HG02852 (cell line): Measurements from ENCODE around the gene SPACDR.

ENCODE experiments used
- ATAC-seq: cut with Tn5 transposase; IDR thresholded peaks from one replicate; pipeline ENCODE4 v1.9.1; 2021; ENCODE audit warnings: mild to moderate bottlenecking, moderate library complexity; ENCODE audit not compliant: unreplicated experiment

Gene SPACDR

DNA sequence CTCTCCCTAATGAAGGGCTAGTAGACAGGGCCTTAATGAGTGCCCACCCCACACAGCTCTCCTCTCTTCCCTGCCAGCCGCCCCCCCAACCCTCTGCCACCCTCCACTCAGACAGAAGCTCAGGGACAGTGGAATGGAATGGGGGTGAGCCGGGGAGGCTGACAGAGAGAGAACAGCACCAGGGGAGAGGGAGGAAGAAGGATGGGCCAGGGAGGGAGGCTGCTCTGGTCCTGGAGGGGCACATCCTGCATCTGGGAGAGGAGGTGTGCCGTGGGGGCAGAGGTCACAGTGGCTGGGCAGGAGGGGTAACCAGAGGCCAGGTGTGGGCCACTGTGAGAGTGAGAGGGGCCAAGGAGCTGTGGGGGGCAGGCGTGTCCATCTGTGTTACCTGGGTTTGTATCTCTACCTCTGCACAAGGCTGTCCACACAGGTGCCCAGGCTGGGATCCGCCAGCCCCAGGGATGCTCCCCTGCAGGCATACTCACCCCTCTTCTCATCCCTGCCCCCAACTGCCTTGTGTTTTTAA lies 22.1 kb upstream of the SPACDR start:
- no peak for ATAC-seq

DNA sequence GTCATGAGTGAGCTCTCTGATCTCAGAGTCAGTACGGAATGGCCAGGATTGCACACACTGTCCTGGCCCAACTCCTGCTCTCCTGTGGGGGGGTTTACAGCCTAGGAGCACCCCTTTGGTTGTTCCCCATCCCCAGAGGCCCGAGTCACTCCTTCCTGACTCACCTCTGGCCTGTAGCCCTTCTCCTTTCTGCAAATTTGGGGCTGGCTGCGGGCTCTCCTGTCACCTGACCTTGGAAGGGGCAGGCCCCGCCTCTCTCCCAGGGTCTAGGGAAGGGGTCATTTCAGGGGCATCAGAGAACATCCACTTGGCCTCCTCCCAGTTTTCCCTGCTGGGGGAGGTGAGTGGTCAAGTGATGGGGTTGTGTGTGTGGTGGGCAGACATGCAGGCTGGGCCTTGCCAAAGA lies 21.4 kb upstream of the SPACDR start:
- ATAC-seq, result no peak

DNA sequence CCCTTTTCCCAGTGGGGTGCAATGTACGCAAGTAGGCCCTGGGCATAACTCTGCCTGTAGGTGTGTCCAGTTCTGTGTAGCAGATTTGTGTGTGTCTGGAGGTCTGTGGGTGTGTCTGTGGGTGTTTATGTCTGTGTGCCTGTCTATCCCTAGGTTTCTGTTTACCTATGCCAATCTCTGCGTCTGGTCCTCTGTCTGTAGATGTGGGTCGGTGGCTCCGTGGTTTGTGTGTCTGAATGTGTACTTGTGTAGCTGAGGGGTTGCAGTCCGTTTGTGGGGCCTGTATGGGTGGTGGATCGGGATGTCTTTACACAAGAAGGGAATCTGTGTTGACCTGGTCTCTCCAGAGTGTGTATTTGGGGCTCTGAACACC lies 20.6 kb upstream of the SPACDR start:
- ATAC-seq, result no peak

DNA sequence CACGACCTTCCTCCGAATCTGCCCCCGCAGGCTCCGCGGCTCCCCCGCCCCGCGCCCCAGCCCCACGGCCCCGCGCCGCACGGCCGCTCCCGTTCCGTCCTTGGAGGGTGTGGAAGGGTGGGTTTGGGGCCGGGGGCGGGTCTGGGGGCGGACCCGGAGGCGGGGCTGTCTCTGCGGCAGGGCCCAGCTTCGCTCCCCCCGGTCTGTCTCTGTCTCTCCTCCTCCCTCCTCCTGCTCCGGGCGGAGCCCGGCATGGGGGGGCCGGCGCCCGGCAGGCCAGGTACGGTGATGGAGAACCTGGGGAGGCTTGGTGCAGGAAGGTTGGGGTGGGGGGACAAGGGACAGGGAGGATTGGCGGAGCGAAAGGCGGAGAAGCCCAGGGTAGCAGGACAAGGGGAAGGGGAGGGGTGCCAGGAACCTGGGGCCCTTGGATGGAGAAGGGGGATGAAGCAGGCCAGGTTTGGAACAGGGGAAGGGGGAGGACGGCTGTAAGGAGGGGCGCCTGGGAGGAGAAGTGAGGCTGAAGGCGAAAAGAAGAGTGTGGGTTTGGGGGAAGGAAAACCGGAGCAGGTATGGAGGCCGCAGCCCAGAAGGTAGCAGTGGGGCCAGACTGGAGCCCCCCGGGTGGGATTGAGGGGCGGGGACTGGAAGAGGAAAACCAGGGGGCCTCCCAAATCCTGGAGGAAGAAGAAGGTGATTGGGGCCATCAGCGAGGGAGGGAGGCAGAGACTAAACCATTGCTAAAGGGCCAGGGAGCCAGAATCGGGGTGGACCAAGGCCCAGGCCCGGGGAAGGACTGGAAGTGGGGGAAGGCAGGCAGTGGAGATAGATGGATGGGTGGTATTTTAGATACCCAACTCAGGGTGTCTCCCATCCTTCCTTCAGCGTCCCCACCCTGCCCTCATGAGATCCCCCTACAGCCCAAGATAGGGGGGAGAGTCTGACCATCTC lies 19.9 kb upstream of the SPACDR start, which contains the start of gene NYAP1:
NYAP1 (plus strand) TSS at position 206 of the 951 bp plus-strand sequence. CDS start 1,385 bp downstream, outside the sequence.
- ATAC-seq, result peak; percentile 23

DNA sequence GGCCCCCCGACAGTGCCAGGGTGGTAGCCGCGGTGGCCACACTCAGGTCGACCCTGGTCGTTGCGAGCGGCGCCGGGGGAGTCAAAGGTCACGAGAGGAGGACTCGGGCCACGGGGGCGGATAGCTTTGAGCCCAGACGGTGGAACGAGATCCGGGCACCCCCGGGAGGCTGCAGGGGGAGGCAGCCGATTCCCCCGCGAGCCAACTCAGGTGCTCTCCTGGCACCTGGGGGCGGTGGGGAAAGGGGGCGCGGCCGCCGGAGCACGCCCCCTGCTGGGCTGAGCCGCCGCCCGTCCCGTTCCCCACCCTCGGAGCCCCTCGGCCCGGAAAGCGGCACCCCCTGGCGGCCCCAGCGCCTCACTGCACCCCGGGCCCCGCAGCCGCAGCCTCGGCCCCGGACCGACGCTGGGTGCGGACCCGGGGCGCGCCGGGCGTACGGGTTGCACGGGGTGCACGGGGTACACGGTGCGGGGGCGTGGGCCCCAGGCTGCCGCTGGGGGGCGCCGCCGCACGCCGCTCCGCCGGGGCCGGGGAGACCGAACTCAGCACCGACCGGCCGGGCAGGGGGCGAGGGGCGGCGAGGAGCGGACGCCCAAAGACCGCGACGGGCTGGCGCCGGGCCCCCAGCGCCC lies 19.1 kb upstream of the SPACDR start:
- peak; percentile 40 for ATAC-seq

DNA sequence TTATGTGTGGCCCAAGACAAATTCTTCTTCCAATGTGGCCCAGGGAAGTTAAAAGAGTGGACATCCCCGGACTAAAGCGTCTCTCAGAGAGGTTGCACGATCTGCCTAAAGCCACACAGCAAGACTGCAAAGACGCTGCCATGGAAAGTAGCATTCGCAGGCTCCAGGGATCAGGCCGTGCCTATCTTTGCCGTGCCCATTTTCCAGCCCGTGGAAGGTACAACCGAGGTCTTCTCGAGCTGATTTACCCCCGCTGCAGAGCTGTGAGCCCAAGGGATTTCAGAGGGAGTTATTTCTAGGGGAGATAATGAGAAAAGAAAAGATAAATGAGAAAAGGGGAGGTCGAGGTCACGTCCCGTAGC lies 18.6 kb upstream of the SPACDR start:
- ATAC-seq, result no peak

DNA sequence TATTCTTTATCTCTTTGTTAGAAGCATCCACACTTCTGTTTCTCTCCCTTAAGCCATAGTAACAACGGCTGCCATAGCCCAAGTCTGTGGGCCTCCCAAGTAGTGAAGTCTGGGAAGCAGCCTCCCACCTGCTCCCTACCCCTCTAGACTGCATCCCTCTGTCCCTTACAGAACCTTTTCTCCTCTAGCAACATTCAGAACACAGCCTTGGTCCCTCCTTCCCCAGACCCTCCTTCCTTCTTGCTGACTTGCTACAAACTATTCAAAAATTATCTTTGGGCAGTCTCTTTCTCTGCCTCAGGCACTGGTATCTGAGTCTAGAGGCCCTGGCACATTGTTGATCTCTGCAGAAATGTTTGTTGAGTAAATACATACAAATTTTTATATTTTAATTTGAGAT lies 17.4 kb upstream of the SPACDR start:
- ATAC-seq, result no peak

DNA sequence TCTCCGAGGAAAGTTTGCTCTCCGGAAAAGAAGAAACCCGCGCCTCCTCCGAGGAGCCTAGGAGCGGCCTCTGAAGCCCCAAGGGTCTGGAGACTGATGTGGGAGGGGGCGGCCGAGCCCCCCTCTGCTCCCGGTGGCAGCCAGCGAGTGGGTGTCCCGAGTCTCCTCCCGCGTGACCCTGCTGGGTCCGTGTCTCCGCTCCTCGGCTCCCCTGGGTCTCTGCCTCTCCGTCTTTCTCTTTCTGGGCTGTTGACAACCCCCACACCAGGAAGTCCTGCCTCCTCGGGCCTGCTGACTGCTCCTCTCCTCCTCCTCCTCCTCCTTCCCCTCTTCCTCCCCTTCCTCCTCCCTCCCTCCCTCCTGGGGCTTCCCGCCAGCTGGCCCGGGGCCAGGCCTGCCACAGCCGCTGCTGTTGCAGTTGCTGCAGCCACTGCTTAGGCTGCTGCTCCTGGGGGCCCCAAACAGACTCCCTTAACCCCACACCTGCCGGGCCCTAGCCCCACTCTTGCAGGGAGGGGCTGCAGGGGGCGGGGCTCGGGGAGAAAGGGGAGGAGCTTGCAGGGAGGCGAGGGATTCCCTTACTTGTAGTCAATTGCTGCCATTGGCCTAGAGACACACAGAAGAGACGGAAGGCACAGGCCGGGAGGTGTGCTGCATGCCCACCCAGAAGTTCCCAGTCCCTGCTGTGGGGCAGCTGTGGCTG lies 15.0 kb upstream of the SPACDR start, which contains the start of gene TSC22D4:
TSC22D4 (minus strand) TSS at position 257 of the 703 bp plus-strand sequence. CDS start 1,176 bp downstream, outside the sequence.
- peak; percentile 66 for ATAC-seq

DNA sequence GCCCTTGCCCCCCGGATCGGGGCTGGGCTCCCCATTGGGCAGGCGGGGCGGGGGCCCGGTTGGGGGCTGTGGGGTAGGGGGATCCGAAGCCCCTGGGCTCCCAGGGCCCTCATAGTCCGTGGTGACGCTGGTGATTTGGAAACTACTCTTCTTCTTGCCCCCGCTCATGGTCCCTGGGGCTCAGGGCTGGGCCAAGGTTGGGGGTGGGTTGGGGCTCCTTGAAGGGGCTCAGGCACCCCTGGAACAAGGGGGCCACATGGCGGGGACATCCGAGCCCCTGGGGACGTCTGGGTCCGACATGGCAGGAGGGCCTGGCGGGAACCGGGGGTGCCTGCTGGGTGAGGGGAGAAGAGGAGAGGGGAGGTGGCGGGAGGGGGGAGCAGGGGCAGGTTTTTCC lies 13.8 kb upstream of the SPACDR start:
- ATAC-seq, result no peak

DNA sequence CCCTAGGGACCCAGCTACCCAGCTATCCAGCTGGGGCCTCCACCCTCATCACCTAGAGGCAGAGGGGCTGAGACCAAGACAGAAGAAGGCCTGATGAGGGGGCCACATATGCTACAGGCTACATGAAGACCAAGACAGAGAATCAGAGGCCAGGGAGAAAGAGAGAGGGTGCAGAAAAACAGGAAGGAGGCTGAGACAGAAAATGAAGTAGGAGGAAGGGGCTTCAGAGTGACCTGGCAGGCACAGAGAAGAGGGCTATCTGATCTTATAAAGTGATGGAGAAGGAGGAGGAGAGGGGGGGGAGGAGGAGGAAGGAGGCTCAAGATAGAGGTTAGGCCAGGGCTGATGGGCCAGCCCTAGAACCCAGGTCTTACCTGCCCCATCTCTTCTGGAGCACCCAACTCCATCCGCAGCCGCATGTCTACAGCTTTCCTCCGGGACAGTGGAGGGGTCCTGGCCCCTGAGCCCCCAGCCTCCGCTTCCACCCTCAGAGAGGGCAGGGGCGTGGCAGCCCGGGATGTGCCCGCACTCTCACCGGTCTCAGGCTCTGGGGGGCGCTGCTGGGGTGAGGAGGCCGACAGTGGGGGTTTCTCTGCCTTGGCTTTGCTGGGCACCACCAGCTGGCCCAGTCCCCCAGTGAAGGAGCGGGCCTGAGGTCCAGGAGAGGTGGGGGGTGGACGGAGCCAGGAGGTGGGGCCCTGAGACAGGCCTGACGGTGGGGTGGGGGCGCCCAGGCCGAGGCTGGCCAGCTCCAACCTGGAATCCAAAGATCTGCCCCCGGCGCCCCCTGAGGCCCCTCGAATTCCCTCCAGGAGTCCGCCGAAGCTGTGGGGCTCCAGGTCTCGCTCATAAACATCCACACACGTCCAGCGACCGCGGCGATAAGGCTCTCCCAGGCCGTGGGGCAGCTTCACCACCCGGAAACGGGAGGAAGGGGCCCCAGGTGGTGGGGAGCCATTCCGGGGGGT lies 13.1 kb upstream of the SPACDR start:
- ATAC-seq, result no peak

DNA sequence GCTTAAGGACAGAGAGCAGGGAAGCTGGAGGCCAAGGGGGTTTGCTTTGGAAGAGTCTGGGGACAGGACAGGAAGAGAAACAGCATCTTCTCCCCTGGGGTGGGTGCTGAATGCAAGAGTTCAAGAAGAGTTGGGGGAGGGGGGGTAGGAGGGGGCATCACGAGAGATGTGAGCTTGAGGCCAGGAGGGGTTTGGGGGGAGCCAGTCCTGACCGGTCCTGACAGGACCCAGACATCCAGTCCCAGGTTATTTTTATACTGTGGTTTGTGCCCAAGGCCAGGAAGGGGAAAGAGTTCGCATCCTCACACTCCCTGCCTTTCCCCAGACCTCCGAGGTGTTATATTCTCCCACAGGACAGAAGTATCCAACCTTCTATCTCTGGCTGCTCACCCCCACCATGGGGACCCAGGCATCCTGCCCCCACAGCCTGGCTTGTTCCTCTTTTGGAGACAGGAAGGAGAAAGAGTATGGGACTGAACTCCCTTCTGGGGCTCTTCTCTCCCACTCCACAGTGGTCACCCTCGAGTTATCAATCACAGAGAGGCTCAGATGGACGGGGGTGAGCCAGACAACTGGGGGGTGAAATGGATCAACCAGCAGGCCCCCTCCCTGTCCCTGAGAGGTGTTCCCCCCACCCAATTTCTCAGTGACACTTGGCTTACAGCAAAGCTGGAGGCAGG lies 12.2 kb upstream of the SPACDR start:
- no peak for ATAC-seq

DNA sequence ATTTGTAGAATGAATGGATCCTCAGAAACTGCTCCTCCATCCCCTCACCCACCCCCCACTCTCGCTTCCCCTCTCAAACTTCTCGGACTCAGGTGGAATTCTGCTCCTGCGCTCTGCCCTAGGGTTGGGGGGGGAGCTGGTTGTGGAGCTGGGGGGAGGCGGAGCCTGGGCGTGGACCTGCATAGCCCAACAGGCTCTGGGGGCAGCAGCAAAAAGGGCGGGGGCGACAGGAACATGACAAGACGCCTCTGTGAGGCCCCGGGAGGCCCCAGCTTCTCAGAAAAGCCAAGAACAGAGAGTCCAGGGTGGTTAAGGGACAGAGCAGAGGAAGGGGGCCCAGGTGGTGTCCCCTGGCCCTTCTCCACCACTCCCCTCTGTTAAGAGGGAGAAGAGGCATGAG lies 11.5 kb upstream of the SPACDR start:
- no peak for ATAC-seq

DNA sequence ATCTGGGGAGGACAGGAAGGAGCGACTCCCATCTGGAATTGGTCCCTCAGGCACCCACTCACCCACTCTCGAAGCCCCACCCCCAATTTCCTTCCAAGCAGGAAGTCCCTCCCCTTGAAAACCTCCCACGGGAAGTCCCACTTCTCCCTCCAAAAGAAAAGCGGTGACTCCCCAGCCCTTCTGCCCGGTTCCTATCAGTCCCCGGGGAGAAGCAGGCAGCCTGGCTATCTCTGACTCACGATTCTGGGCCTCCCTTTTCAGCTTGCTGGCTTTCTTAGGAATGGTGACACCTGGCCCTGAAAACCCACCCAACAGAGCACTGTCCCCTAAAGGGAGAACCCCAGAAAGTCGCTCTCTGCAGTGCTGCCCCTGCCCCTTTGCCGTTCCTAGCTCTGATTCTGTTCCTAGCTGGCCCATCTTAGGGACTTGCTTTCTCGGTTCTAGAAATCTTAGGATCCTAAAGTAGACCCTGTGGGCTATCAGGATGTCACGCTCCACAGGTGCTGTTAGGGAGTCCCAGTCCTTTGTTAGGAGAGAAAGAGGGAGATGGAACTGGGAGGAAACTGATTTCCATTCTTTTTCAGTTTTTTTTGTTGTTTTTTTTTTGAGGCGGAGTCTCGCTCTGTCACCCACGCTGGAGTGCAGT lies 8.9 kb upstream of the SPACDR start:
- ATAC-seq, result no peak

DNA sequence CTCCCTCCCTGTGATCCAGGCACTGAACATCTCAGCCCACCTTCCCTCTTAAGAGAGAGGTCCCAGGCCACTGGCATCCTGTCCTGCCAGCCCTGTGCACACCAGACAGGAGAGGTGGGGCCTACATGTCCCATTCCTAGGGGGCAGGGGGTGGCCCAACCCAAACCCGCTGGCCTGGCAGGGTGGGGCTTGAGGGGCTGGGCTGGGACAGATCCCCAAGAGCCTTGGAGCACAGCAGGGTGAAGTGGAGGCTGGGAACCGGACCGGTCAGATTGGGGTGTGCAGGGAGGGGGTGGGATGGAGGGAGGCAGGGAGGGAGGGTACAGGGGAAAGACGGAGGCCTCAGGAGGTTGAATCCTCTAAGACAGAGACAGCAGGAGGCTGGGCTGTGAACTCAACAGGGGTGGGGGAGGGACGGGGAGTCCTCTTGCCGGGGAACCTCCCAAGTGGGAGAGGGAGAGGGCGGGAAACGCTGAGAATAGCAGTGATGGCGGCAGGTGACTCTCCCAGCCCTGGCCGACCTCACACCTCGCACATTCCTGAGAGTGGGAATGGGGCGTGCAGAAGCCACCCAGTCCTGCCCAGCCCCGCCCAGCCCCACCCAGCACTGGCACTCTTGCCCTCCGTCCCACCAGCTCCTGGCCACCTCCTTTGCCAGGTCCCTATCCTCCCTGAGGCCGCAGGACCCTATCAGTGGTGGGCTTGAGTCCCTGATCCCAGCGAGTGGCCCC lies 8.2 kb upstream of the SPACDR start:
- no peak for ATAC-seq

DNA sequence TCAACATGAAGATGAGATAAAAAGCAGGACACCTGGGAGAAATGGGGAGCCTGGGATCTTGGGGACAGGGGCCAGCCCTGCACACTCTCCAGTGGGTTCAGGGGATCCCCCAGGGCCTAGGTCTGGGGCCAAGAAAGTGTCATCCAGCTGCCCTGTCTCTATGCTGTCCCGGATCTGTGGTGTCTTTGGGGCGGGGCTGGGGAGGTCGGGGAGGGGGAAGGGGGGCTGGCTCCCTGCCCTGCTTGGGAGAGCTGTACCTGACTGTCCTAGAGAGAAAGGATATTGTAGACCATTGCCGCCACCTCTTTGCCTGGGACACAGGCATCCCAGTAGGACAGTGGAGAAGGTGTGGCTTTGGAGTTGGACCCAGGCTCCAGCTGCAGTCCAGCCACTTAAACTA lies 7.0 kb upstream of the SPACDR start:
- ATAC-seq, result no peak

DNA sequence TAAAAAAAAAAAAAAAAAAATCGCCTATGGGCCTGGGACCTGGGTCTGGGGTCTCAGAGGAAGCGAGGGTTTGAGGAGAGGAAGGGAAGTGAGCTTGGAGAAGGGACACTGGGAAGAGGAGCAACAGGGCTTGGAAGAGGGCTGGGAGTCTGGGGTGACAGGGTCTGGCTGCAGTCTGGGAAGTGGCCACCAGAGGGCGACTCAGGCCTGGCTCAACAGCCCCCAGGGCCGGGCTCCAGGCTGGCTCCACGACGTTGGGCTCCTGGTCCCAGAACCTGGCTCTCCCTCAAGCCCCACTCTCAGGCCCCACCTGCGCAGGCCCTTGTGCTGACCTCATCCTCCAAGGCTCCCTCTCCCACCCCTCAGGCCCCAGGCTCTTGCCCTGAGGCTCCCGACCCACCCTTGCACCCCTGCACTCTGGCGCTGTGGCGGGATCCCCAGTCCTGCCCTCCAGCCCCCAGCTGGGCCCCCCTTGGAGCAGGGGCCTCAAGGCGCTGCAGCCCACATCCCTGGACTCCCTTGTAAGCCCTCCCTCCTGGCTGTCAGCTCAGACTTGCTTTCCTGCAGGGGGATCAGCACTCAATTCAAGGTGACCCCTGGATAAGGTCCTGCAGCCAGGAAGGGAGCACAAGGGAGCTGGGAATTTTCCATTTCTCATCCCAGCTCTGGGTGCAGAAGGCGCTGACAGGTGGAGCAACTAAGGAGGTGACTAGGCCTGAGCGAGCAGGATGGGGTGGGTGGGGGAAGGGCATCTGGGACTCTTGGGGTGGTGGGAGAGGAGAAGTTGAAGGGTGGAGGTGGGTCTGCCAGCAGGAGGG lies 5.4 kb upstream of the SPACDR start:
- ATAC-seq, result peak; percentile 60

DNA sequence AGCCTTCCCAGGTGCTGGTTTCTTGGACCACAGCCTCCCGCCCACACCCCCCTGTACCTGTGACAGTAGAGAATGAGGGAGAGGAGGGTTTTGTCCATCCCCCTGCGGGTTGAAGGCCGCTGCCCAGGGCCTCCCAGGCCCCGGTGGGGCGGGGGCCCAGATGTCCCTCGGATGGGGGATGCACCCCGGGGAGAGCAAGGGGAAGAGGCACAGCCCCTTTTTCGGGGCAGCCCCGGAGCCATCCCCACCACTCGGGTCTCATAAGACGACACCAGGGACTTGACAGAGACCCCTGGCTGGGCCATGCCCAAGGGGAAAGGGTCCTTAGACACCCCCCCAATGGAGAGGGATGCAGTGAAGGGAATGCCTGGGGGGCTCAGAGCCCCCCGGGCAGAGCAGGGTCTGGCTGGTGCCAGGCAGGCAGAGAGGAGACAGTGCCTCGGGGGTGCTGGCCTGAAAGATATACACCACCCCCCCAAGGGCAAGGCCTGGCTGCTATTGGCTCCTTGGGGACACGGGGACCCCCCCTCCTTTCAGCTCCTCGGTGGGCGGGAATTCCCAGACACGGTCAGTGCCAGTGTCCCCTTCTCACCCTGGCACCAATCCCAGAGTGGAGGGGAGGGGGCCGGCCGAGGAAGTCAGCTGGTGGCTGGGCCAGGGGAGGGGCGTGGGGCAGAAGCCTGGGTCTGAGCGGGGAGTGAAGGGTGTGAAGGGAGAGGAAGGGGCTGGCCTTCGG lies 3.7 kb upstream of the SPACDR start:
- ATAC-seq, result no peak
